Osteoblast (primary cell): ENCODE measurements around the gene TXNL4A. TPM values are rescaled to one million over a fixed set of nuclear protein-coding genes. Genes with fewer than 3 reads are reported as not detected.

ENCODE experiments used
- DNase-seq: peaks from one replicate; pipeline ENCODE4 v3.0.0; 2011; ENCODE audit warnings: low spot score, mixed read lengths; ENCODE audit not compliant: insufficient read length; ENCODE audit errors: missing footprints
- H2AFZ ChIP-seq: 2 replicates; pipeline ENCODE4 v1.6.0; 2011; ENCODE audit warnings: mild to moderate bottlenecking, low read length
- H3K27ac ChIP-seq: 2 replicates; pipeline ENCODE4 v1.5.1; 2011; ENCODE audit warnings: mild to moderate bottlenecking, low read depth, low read length, moderate library complexity
- H3K27me3 ChIP-seq: 2 replicates; pipeline ENCODE4 v1.6.0; 2012; ENCODE audit warnings: mild to moderate bottlenecking, control low read depth, inconsistent platforms, low read length, moderate library complexity; ENCODE audit not compliant: insufficient read depth
- H3K36me3 ChIP-seq: 2 replicates; pipeline ENCODE4 v1.5.1; 2011; ENCODE audit warnings: mild to moderate bottlenecking, low read length, control low read depth, moderate library complexity; ENCODE audit not compliant: insufficient read depth
- H3K4me1 ChIP-seq: 2 replicates; pipeline ENCODE4 v1.5.1; 2011; ENCODE audit warnings: mild to moderate bottlenecking, low read length, control low read depth, moderate library complexity; ENCODE audit not compliant: insufficient read depth
- H3K4me2 ChIP-seq: 2 replicates; pipeline ENCODE4 v1.6.0; 2011; ENCODE audit warnings: mild to moderate bottlenecking, low read length; ENCODE audit not compliant: insufficient read depth
- H3K4me3 ChIP-seq: fragments of 200-600 bp; sonication (generic); 3 replicates; pipeline ENCODE4 v1.5.1; 2012; ENCODE audit warnings: mild to moderate bottlenecking, low read length, inconsistent platforms; ENCODE audit not compliant: insufficient read depth
- H3K79me2 ChIP-seq: 2 replicates; pipeline ENCODE4 v1.6.0; 2012; ENCODE audit warnings: mild to moderate bottlenecking, low read length, control low read depth, inconsistent platforms; ENCODE audit not compliant: insufficient read depth
- H3K9me3 ChIP-seq: 2 replicates; pipeline ENCODE4 v1.5.1; 2011; ENCODE audit warnings: low read depth, low read length, control low read depth
- H4K20me1 ChIP-seq: 2 replicates; pipeline ENCODE4 v1.6.0; 2012; ENCODE audit warnings: mild to moderate bottlenecking, low read length, control low read depth; ENCODE audit not compliant: insufficient read depth
- CTCF ChIP-seq: IDR thresholded peaks from 2 replicates; pipeline ENCODE4 v1.5.1; 2011; ENCODE audit warnings: mild to moderate bottlenecking, low read depth, low read length, moderate library complexity; ENCODE audit errors: extremely low read depth
- total RNA-seq: library from RNA; depleted of rRNA; stranded (reverse); fragments of >200 nt; gene quantifications from 2 replicates; pipeline ENCODE4 v1.2.3, GENCODE V29; 2012

The TXNL4A gene
- total RNA-seq, 1 donor = 54.6 TPM

GRCh38 chr18:79928563-79928960 lies 59.8 kb downstream of the TXNL4A start:
- no peak for TF ChIP-seq CTCF
- Histone ChIP-seq H3K27ac (no peak overlapping the region), H4K20me1 (peaks cover 26% of the 10 kb centered on the region), H3K36me3 (peaks cover 17% of the 10 kb centered on the region), H3K79me2 (peaks cover 54% of the 10 kb centered on the region), H2AFZ (no peak overlapping the region), H3K4me1 (no peaks in the 10 kb centered on the region), H3K4me3 (no peak overlapping the region), H3K27me3 (no peaks in the 10 kb centered on the region), H3K4me2 (no peak overlapping the region), H3K9me3 (peaks cover 5% of the 10 kb centered on the region)
- no peak for DNase-seq

- Histone ChIP-seq H3K4me1 (no peaks in the 10 kb centered on the region), H3K4me3 (no peak overlapping the region), H3K36me3 (peaks cover 17% of the 10 kb centered on the region), H2AFZ (no peak overlapping the region), H3K27ac (no peak overlapping the region), H4K20me1 (peaks cover 26% of the 10 kb centered on the region), H3K9me3 (peaks cover 5% of the 10 kb centered on the region), H3K79me2 (peaks cover 48% of the 10 kb centered on the region), H3K27me3 (no peaks in the 10 kb centered on the region), H3K4me2 (no peak overlapping the region)
- TF ChIP-seq CTCF = no peak
- peak; percentile 52 for DNase-seq
These were observed 60.5 kb downstream of the TXNL4A start for GRCh38 chr18:79927607-79928562.

GRCh38 chr18:79926715-79927606 lies 61.4 kb downstream of the TXNL4A start:
- no peak overlapping the region for H3K27ac ChIP-seq
- peaks cover 21% of the 10 kb centered on the region for H3K36me3 ChIP-seq
- no peak overlapping the region for H3K4me2 ChIP-seq
- peaks cover 26% of the 10 kb centered on the region for H4K20me1 ChIP-seq
- H2AFZ ChIP-seq = no peak overlapping the region
- H3K4me3 ChIP-seq = no peak overlapping the region
- DNase-seq = peak; percentile 56
- peaks cover 41% of the 10 kb centered on the region for H3K79me2 ChIP-seq
- H3K9me3 ChIP-seq = peaks cover 5% of the 10 kb centered on the region
- H3K4me1 ChIP-seq = no peaks in the 10 kb centered on the region
- H3K27me3 ChIP-seq = no peaks in the 10 kb centered on the region
- TF ChIP-seq CTCF = no peak

- H3K79me2 ChIP-seq = peaks cover 37% of the 10 kb centered on the region
- H3K36me3 ChIP-seq = peaks cover 21% of the 10 kb centered on the region
- H2AFZ ChIP-seq = no peak overlapping the region
- H3K4me3 ChIP-seq = no peak overlapping the region
- H3K4me1 ChIP-seq = no peaks in the 10 kb centered on the region
- H3K27me3 ChIP-seq = no peaks in the 10 kb centered on the region
- no peak overlapping the region for H3K4me2 ChIP-seq
- peak; percentile 45 for DNase-seq
- no peak for TF ChIP-seq CTCF
- H3K9me3 ChIP-seq = peaks cover 5% of the 10 kb centered on the region
- H3K27ac ChIP-seq = no peak overlapping the region
- peaks cover 26% of the 10 kb centered on the region for H4K20me1 ChIP-seq
These were observed 62.1 kb downstream of the TXNL4A start for GRCh38 chr18:79926306-79926705.
